GM19463 (cell line): ENCODE measurements around the gene FRMD4A.

ENCODE experiments used
- ATAC-seq: cut with Tn5 transposase; IDR thresholded peaks from one replicate; pipeline ENCODE4 v1.9.1; 2021; ENCODE audit warnings: mild to moderate bottlenecking, moderate library complexity; ENCODE audit not compliant: unreplicated experiment

FRMD4A gene

DNA sequence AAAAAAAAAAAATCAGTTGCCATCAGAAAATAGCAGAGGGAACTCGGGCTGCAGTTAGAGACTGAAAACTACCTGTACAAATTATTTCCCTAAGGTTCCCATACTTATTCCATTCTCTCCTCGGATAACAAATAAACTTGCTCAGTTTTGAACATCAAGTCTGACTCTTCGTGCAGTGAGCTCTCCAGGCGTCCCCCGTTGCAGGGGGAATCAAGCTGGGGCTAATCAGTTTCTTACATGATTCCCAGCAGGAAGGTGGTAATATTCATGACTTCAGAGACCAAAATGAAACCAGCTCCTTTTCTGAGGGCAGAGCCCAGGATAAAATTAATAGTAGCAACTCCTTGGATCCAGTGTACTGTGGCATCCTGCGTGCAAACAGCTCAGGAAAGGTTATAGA lies 135.3 kb downstream of the FRMD4A start:
- no peak for ATAC-seq

DNA sequence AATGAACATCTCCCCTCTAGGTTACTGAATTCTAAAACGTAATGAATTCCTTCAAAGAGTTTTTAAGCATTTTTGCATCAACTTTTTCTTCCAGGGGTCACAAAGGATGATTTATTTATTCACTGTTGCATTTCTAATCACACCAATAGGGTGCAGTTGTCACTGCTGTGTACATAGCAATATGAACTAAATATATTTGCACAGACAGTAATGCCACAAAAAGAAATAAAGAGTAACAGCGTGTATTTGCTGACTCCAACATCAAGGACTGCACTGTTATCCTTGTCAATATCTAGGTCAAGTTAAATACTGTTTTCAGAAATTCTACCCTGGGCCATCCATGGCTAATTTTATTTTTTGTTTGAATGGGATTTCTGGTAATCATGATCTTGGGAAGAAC lies 138.0 kb downstream of the FRMD4A start:
- ATAC-seq: no peak

DNA sequence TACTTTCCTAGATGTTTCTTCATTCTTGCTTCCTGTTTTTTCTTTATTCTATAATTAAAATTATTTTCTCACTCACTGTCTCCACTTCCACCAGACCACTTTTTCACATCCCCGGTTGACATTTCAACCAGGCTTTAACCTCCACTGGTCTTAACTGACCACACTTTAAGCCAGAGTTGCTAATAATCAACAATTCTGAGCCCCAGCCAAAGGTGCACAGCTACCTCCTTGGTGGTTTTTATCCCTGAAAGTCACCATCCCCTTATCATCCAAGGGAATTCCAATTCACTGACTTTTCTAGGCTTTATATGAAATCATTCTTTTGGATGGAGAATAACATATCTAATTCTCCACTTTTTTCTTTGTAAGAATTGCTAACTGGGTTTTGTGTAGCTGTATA lies 138.9 kb downstream of the FRMD4A start:
- ATAC-seq: no peak

GRCh38 chr10:14191407-14191806 lies 139.3 kb downstream of the FRMD4A start:
- no peak for ATAC-seq

- no peak for ATAC-seq
These were observed 140.0 kb downstream of the FRMD4A start for GRCh38 chr10:14190702-14191101.

DNA sequence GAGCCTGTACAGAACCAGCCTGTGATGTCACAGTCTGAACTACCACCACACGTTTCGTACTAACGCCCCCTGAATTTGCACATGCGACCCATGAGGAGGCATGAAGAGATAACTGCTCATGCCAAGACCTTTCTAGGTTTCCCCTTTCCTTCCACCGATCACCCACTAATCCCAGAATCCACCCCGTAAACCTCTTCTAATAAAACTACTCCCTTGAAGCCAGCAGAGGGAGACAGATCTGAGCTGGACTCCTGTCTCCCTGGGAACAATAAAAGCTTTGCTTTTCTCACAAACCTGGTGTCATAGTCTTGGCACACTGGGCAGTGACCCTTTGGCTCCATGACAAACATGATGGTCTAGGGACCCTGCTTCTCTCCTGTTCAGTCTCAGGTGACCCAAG lies 144.5 kb downstream of the FRMD4A start:
- no peak for ATAC-seq

DNA sequence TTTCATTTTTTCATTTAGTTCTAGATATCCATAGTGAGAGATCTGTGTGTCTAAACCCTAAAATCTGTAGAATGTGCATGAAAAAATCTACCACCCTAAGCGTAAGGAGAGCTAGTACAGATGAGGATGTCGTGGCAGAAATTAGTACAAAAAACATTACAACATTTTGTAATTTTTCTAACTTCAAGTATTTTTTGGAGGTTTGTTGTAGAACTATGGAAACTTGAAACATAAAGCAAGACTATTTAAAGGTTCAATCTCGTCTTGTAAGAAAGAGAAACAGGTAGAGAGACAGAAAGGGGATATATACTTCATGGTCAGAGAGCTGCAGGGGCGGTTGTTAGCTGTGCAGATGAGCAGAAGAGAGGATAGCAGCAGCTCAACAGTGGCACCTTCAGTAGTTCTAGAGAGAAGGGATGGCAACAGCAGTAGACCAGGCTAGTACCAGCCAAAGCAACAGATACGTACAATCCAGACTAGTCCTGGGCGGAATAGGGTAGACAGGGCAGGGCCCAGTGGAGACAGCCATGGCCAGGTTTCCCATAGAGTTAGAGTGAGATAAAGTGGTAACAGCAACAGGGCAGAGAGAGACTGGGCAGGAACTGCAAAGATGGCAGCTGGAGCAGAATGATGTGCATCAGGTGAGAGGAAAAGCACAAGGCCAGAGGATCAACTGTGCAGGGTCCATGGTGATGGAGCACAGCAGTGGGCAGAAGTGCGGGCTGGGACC lies 145.2 kb downstream of the FRMD4A start:
- peak; percentile 77 for ATAC-seq

GRCh38 chr10:14184841-14185315 lies 145.8 kb downstream of the FRMD4A start:
- peak; percentile 44 for ATAC-seq

- no peak for ATAC-seq
These were observed 147.9 kb downstream of the FRMD4A start for GRCh38 chr10:14182781-14183180.

GRCh38 chr10:14181567-14181936 lies 149.2 kb downstream of the FRMD4A start:
- ATAC-seq: no peak

DNA sequence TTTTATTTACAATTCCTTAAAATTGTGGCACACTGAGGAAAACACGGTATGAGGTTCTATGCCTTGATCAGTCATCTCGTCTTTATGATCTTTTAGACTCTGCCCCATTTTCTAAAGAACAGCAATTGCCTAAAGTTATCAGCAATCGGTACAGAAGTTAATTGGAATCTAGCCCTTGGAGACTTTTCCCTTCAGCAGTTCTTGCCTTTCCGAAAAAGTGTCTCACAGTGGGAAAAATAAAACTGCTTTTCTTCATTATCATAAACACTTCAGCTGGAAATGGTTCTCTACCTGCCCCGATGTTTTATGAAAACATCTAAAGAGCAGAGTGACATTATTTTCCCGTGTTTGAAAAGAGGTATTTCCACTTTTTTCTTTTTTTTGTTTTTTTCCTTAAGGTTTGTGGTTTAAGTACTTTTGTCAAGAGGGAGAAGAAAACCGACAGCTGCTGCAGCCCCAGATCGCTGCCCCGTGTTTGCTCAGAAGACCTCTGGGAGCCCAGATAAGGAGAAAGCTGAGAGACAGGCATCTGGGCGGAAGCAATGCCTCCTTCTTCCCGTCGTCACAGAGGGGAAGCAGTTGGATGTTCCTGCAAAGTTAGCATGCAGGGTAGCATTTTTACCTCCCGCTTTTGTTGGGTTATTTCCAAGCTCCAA lies 149.7 kb downstream of the FRMD4A start:
- ATAC-seq: no peak

DNA sequence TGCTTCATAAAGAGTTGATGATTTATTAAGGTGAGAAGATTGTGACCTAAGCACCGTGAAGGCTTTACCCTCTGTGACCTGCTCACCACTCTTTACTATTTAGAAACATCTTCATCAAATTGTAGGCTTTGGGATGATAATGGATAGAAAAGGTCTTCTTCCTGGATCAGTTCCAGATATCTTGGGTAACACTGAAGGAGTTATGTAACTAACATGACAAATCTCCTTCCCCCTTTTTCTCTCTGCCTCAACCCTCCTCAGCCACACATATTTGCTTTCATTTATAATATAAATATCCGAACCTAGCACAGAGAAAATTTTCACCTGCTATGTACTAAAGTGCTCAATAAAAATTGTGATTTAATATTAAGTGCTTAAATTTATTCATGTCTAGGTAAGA lies 151.5 kb downstream of the FRMD4A start:
- ATAC-seq: no peak

GRCh38 chr10:14173706-14174594 lies 156.8 kb downstream of the FRMD4A start:
- ATAC-seq: no peak

DNA sequence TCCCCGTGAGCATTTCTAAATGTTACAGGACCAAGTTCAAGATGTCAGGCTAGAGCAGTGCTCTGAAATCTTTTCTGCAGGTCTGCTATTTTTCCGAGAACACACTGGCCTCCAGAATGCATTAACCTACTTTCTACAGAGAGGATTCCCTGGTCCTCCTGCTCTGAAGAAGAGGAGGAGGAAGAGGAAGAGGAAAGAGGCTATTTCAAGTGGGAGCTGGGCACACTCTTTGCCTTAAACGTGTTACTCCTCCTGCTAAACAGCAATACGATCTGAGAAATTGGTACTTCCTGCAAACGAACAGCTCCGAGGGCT lies 157.4 kb downstream of the FRMD4A start:
- ATAC-seq: no peak

- no peak for ATAC-seq
These were observed 158.3 kb downstream of the FRMD4A start for GRCh38 chr10:14172336-14172950.

GRCh38 chr10:14171336-14171735 lies 159.4 kb downstream of the FRMD4A start:
- no peak for ATAC-seq

DNA sequence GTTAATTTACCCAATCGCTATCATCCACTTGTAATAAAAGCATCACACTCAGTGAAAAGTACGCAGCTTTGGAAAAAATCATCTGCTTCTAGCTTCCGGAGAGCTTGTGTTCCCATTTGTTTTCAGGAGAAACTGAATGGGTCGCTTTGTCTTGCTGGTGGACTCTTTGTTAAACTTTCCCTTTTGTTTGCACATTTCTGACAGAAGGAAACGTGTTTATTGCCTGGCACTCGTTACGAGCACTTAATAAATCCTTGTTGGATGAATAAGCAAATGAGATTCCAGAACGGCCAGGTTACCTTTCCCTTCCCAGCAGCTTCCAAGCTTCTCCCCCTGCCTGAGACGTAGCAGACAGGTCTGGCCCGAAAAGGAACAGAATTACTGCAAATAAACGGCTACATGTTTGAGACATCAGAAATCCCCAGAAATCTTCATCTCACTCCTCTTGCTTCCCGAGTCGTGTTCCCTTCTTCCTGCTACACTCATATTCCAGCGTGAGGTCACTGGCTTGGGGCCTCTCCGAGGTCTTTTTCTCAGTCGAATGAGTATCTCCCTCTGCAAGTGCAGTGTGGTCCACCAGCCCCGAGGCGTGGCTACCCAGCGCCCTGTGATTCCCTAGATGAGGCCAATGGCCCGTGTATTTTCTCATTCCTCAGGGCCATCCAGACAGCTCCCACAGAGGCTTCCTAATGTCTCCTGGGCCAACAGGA lies 167.2 kb downstream of the FRMD4A start:
- no peak for ATAC-seq

GRCh38 chr10:14162629-14163344 lies 167.9 kb downstream of the FRMD4A start:
- ATAC-seq: no peak

DNA sequence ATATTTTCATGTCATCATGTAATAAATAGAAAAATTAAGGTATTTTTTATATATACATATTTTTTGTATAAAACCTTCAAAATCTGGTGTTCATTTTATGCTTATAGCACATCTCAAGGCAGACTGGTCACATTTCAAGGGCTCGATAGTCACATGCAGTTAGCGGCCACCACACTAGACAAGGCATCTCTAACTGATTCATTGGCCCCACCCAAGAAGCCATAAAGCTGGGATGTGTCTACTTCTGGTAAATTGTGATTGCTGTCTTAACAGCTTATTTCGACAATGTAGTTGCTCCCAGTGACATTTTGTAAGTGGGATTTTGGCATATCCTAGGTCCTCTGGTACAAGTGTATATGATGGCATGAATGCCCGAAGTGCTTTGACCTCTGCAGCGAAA lies 168.7 kb downstream of the FRMD4A start:
- ATAC-seq: no peak

- no peak for ATAC-seq
These were observed 170.4 kb downstream of the FRMD4A start for GRCh38 chr10:14160299-14160698.
